Stimulated activated CD8-positive, alpha-beta memory T cell treated with anti-CD3 and anti-CD28 coated beads, Interleukin-4, amount 100 ng/mL, for 48 hours (primary cell): ENCODE data around the gene EML6.
A peak's percentile ranks its signal among the peaks of the same experiment; 100 is the strongest.
"Not testable (repeated sequence)": the region's sequence is repeated elsewhere in the genome, so short reads cannot be mapped to it uniquely, and the experiment has no call there.

Source experiments
- DNase-seq: peaks from one replicate; pipeline ENCODE4 v3.0.0-alpha.2; 2020

The EML6 gene

DNA sequence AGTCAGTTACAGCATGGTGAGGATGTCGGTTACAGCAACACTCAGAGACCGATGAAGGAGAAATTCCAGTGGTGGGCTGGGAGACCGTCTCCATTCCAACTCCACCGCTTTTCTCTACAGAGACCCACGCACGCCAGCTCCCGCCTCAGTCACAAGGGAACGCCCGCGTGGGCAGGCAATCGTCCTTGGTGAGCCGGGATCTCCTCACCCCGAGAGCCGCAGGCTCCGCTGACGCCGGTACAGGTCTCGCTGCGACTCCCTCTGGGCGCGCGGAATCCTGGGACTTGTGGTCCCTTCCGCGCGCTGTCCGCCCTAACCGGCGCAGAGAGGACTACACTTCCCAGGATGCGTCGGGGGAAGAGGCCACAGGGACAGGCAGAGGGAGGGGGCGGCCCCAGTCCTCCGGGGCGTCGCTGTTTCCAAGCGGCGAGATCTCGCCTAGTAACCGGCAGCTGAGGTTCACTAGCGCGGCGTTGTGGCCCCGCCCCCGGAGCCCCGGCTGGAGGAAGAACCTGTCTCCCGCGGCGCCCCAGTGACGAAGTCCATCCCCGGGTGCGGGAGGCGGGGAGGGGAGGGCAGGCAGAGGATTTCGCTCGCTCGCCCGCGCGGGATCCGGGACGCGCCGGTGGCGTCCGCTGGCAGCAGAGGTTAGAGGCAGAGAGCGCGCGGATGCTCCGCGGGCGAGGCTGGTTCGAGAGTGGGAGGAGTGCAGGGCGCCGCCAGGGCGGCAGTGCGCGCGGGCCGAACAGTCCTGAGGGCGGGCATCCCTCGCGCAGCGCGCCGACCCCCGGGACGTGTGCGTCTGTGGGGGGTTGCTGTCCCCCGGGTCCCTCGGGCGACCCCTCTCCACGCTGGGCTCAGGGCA lies at the start of gene EML6:
EML6 (plus strand) TSS at position 532 of the 865 bp plus-strand sequence. CDS start 1,400 bp downstream, outside the sequence.
- DNase-seq = peak; percentile 98

DNA sequence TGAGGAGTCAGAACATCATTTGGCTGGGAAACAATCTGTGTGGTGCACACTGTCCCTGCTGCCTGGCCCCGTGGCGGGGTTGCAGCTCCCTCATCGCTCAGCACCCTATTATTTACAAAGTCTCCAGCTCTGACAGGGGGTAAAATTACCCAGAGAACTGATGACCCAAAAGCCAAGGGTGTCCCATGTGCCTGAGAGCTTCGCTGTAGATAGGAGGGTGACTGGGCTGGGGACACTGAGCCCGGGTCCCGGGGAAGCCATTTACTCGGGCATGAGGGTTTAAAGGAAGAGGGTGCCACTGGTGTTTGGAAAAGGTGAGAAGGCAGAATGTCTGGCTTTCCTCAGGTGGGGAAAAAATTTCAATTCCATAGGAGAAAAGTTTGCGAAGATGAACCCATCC lies 48.2 kb upstream of the EML6 start:
- no peak for DNase-seq

DNA sequence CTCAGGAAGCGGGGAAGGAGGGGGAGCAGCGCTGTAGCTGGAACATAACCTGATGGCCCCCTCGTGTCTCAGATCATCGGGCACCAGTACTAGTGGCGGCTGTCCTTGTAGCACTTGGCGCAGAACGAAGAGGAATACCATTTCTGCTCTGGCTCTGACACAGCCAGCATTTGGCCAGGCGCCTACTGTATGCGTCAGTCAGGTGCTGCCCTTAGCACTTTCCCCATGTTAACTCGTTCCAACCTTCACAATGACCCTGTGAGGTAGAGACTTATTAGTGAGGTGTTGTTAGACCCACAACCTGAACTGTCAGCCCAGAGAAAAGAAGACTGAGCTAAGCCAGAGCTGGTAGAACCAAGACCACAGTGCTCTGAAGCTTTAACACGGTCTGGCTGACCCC lies 47.7 kb upstream of the EML6 start:
- no peak for DNase-seq

DNA sequence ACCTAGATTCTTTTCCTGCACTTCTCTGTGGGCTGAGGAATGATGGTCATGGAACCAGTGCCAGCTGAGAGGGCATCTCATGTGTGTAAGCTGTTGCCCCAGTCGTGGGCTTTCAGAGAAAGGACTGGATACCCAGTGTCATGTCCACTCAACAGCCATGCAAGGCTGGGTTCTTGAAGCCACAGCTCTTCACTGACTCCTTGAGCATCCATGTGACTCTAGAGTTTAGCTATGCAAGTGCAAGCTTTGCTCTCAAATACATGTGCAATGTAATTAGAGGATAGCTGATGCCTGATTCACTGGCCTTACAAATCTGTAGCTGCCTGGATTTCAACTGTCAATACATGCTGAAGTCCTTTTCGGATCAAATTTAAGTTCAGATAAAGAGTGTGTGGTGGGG lies 46.8 kb upstream of the EML6 start:
- DNase-seq = no peak

DNA sequence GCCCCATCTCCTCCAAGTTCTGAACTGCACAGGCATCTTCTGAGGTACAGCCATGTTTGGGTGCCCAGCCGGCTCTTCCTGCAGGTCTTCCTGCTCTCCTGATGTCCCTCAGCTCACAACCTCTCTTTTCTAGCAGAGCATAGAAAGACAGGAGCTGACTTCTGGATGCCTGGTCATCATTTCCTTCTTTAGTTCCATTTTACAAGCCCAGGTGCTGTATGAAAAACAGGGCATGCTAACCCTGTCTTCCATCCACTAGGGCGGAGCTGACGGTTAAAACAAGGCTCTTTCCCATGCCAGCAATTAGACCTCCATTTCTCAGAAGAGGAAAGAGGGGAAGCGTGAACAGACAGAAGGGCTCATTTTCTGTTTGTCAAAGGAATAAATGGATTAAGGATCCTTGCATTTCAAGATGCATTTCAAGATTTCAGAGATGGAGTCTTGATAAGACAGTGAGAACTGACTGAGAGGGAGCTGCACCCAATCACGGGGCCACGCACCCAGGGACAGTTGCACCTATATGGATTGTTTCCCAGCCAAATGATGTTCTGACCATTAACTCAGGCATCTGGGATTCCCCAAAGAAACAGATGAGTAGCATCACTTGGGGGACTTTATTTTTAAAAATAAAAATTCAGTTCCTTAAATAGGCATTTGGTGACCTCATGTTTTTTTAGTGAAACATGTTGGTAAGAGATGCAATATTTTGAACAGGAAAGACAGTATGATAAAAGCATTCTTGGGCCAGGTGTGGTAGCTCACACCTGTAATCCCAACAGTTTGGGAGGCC lies 45.8 kb upstream of the EML6 start:
- no peak for DNase-seq

DNA sequence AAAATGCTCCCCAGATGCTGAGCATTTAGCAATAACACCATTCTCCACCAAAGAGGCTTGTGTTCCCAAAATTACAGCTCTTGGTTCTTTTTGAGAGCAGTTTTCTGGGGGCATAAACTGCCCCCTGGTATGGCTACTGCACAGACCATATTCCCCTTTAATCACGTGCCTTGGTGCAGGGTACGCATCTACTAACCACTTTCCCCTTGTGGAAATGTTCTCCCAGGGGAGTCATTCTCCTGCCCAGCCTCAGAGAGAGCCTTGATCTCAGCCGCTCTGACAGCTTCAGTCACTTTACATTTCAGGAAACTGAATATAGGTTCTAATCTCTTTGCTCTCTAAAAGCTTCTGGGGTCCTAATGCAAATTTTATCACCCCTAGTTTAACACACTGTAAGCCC lies 44.7 kb upstream of the EML6 start:
- no peak for DNase-seq

DNA sequence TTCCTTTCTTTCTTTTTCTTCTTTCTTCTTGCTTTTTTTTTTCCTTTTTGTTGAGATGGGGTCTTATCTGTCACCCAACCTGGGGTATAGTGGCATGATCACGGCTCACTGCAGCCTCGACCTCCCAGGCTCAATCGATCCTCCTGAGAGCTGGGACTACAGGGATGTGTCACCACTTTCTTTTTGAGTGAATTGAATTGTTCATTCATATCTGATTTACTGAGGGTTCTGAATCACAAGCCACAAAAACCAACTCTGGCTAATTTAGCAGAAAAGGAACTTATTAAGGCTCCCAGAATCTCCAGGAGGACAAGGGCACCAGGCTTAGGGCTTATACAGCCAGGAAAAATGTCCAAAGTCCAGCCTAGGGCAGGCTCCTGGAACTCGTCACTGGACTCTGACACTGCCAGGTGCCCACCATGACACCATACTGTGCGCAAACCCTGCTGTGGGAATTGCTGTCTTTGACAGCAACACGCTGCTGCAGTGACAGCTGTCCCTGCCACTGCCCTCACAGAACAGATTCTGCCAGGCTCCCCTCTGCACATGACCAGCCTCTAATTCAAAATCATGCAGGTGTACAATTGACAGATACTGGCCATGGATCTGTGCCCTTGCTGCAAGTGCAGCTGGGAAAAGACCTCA lies 42.9 kb upstream of the EML6 start:
- DNase-seq = peak; percentile 54

DNA sequence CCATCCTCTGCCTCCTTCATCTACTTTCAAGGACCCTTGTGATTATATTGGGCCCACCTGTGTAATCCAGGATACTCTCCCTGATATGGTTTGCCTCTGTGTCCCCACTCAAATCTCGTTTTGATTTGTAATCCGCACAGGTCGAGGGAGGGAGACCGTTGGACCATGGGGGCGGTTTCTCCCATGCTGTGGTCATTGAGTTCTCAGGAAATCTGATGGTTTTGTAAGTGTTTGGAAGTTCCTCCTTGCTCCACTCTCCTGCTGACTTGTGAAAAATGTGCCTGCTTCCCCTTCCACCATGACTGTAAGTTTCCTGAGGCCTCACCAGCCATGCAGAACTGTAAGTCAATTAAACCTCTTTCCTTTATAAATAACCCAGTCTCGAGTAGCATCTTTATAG lies 42.0 kb upstream of the EML6 start:
- DNase-seq = no peak

DNA sequence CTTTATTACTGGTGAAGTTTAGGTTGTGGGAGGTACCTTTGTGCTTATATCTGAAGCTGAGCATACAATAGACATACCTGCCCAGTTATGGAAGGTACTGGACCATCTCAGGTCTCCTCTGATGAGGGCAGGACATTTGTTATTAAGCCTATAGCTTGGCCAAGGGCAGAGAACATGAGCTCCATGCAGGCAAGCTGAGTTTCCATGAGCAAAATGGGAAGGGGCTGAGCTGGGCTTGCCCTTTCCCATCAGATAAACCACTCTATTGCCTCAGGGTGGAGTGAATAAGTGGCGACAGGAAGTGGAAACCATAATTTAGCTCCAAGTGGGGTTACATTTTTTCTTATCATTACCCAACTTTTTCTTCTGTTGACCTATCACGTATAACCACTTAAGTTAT lies 39.9 kb upstream of the EML6 start:
- no peak for DNase-seq

DNA sequence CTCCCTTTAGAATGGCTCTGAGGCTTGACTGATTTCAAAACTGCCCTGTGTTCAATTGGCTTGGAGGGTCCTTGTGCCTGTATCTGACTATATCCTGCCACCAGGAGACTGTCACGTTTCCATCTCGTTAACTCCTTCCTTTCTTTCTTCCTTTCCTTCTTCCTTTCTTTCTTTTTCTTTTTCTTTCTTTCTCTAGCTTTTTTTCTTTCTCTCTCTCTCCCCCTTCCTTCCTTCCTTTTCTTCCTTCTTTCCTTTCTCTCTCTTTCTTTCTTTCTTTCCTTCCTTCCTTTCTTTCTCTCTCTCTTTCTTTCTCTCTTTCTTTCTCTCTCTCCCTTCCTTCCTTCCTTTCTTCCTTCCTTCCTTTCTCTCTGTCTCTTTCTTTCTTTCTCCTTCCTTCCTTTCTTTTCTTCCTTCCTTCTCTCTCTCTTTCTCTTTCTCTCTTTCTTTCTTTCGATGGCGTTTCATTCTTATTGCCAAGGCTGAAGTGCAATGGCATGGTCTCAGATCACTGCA lies 38.1 kb upstream of the EML6 start:
- DNase-seq = no peak

DNA sequence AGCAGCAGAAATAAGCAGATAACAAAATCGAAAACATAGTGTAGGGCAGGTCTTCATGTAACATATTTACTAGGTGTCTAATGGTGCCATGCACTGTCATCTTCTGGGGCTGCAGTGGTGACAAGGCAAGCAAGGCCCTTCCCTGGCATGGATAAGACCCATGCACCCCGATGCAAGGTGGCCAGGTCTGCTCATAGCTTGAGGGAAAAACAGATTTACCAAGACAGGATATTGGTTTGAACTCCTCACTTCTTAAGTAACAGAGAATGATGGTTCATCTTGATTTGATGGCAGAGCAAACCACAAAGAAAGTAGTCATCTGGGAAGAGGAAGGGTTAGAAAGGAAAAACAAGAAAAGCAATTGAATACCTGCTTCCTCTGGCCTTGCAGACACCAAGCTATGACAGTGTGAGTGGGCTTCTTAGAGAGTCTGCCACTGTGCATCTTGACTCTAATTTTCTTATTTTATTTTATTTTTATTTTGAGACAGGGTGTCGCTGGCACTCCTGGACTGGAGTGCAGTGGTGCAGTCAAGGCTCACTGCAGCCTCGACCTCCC lies 35.8 kb upstream of the EML6 start:
- no peak for DNase-seq

DNA sequence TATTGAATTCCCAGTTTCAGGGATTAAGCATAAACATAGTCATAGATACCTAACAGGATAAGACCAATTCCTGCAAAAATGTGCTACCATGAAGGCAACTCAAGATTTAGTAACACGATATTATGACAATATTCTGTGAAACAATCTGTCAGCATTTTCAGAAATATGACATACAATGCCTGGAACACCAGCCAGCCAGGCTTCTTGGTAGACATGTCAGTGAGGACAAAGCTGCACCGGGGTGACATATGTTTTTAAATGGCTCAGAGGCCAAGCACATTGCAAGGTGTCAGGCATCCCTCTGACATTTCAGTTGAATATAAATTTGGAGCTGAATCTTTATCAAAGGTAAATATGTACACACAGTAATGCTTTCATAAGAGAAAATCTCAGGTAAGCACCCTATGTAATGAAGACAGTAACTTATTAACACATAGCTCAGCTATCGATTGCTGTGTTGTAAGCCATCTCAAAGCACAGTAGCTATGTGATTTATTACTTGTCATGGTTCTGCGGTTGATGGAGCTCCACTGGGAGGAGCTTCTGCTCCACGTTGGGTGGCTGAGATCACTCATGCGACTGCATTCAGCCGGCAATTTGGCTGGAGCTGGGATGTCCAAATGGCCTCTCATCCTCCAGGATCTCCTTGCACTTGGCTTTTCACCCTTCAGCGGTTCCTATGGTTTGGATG lies 31.9 kb upstream of the EML6 start:
- DNase-seq = no peak

DNA sequence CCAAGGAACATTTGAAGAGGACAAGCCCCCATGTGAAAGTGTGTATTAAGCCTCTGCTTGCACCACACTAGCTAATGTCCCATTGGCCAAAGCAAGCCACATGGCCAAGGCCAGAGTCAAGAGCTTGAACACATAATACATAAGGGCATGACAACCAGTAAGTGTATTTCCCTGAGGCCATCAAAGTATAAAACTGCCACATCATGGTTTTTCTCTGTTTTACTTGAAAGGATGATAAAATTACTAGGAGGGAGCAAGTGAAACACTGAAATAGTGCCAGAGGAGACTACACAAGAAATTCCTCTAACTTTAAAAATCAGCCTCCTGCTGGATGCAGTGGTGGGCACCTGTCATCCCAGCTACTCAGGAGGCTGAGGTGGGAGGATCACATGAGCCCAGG lies 30.9 kb upstream of the EML6 start:
- no peak for DNase-seq

DNA sequence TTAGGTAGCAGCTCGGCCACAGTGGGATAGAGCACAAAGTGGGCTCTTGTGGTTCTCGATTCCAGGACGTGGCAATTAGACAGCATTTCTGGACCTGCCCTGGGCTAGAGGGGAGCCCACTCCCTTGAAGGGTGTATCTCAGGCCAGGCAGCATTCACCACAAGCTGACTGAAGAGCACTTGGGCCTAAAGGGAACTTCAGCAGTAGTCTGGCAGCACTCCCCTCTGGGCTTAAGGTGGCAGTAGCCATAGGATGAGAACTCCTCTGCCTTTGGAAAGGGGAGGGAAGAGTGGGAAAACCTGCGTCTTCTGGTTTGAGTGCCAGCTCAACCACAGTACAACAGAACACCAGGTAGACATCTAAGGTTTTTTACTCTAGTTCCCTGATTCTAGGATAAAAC lies 28.1 kb upstream of the EML6 start:
- no peak for DNase-seq

DNA sequence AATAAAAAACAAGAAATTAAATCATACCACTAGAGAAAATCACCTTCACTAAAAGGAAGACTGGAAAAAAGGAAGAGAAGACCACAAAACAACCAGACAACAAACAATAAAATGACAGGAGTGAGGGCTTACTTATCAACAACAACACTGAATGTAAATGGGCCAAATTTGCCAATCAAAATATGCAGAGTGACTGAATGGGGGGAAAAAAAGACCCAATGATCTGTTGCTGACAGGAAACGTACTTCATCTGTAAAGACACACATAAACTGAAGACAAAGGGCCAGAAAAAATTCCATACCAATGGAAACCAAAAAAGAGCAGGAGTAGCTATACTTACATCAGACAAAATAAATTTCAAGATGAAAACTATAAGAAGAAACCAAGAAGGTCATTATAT lies 25.5 kb upstream of the EML6 start:
- no peak for DNase-seq

DNA sequence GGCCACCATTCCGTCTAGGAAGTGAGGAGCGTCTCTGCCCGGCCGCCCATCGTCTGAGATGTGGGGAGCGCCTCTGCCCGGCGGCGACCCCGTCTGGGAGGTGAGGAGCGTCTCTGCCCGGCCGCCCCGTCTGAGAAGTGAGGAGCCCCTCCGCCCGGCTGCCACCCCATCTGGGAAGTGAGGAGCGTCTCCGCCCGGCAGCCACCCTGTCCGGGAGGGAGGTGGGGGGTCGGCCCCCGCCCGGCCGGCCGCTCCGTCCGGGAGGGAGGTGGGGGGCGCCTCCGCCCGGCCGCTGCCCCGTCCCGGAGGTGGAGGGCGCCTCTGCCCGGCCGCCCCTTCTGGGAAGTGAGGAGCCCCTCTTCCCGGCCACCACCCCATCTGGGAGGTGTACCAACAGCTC lies 24.5 kb upstream of the EML6 start:
- DNase-seq = not testable (repeated sequence)

DNA sequence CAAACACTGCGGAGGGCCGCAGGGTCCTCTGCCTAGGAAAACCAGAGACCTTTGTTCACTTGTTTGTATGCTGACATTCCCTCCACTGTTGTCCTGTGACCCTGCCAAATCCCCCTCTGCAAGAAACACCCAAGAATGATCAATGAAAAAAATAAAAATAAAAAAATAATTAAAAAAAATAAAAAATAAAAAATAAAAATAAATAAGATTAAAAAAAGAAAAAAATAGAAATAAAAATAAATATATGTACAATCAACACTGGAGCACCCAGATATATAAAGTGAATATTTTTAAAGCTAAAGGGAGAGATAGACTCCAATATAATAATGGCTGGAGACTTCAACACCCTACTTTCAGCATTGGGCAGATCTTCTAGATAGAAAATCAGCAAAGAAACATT lies 23.8 kb upstream of the EML6 start:
- no peak for DNase-seq

DNA sequence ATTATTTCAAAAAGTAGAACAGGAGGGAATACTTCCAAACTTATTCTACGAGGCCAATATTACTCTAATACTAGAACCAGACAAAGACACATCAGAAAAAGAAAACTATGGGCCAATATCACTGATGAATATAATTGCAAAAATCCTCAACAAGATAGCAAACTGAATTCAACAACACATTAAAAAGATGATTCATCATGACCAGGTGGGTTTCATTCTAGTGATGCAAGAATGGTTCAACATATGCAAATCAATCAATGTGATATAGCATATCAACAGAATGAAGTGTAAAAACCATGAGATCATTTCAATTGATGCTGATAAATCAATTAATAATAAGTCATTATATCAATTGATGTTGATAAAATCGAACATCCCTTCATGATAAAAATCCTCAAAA lies 22.4 kb upstream of the EML6 start:
- no peak for DNase-seq

DNA sequence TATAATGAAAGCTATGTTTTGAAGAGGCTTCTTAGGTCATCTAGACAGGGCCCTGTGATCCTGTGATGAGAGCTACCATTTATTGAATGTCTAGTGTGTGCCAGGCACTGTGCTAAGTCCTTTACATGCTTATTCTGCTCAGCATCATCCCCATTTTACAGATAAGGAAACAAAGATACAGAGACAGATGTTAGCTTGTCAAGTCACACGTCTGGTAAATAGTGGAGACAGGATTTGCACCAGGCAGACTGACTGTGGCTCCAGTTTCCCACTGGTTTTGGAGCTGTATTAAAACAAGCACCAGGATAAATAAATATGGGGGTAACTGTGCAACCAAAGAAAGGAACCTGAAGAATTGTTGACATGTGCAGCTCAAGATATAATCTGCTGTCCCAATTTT lies 19.2 kb upstream of the EML6 start:
- no peak for DNase-seq

DNA sequence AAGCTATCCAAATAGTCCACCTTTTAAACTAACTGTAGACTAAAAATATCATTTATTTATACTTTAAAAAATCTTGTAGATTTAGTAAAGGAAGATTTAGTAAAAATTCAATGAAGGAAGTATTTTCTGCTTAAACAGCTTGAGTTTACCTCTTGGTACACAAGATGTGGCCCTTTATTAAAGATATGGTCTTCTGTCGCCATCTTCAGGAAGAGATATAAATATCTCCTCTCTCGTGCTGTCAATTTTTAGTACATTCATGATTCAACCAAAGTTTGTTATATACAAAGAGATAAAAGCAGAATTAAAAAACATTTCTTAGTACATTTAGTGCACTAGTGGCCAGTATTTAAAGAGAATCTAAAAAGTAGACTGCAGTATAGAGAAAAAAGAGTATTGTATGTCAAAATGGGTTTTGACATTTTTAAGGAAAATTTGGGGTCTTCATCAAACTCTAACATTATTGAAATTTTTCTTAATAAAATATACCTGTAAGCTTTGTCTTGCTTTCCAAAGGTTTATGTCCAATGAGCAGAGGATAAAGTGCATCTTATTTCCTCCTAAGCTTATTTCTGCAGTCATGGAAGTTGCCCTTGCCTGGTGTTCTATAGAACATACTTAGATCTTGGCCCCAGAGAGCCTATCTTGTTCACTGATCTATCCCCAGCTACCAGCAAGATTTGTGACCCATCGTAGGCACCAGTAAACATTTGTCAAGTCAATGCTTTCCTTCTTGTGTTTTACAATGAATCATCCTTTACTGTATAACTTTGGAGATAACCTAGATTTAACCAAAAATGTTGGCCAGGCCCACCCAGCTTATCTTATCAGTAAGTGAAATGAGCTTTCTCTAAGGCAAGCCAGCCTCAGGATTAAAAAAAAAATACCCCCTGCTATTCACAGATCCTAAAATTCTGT lies 18.5 kb upstream of the EML6 start:
- DNase-seq = no peak

DNA sequence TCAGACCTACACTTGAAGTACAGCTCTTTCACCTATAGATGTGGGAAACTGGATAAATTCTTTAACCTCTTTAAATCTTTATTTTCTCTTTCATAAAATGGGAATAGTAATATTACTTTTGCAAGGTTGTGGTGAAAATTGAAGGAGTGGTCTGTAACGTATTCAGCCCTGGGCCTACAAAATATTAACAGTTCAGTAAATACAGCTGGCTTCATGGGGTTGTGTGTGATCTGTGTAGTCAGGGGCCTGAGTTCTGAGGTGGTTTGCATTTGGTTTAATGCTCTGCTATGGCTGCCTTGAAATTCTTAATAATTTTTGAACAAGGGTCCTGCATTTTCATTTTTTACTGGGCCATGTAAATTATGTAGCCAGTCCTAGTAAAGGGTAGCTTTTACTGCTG lies 16.8 kb upstream of the EML6 start:
- DNase-seq = no peak
